Fibroblast of the aortic adventitia (primary cell): ENCODE measurements around the gene LRRC17. TPM values are rescaled to one million over a fixed set of nuclear protein-coding genes. Genes with fewer than 3 reads are reported as not detected.
"Not testable (repeated sequence)": the region's sequence is repeated elsewhere in the genome, so short reads cannot be mapped to it uniquely, and the experiment has no call there.

Source experiments
- DNase-seq: peaks from one replicate; pipeline ENCODE4 v3.0.0-alpha.2; 2010; ENCODE audit warnings: low read depth
- H3K4me3 ChIP-seq: 2 replicates; pipeline ENCODE4 v1.5.1; 2011; ENCODE audit warnings: low read depth, mild to moderate bottlenecking, control low read depth, low read length, moderate library complexity
- CTCF ChIP-seq: IDR thresholded peaks from 2 replicates; pipeline ENCODE4 v1.5.1; 2011; ENCODE audit warnings: mild to moderate bottlenecking, low read length, control low read depth, inconsistent platforms; ENCODE audit not compliant: insufficient read depth
- total RNA-seq: library from RNA; depleted of rRNA; stranded (reverse); fragments of >200 nt; gene quantifications from 2 replicates; pipeline ENCODE4 v1.2.3, GENCODE V29; 2012; ENCODE audit warnings: low replicate concordance

Gene LRRC17
- total RNA-seq, 1 donor = 95.6 TPM

GRCh38 chr7:102975854-102976253 is 63.1 kb downstream of the LRRC17 start:
- TF ChIP-seq CTCF = no peak
- no peak for DNase-seq
- H3K4me3 ChIP-seq = no peak overlapping the region

- TF ChIP-seq CTCF = no peak
- DNase-seq = no peak
- no peak overlapping the region for H3K4me3 ChIP-seq
Observed at GRCh38 chr7:102976493-102976892, 63.7 kb downstream of the LRRC17 start.

- H3K4me3 ChIP-seq, DNase-seq: not testable (repeated sequence)
Observed at GRCh38 chr7:102977586-102977985, 64.8 kb downstream of the LRRC17 start.

GRCh38 chr7:102978284-102978683 is 65.5 kb downstream of the LRRC17 start:
- DNase-seq = peak; percentile 92
- TF ChIP-seq CTCF = no peak
- no peak overlapping the region for H3K4me3 ChIP-seq

GRCh38 chr7:102979670-102980069 is 66.9 kb downstream of the LRRC17 start:
- no peak for DNase-seq
- no peak overlapping the region for H3K4me3 ChIP-seq
- TF ChIP-seq CTCF = no peak

GRCh38 chr7:102981451-102981850 is 68.7 kb downstream of the LRRC17 start:
- no peak for TF ChIP-seq CTCF
- no peak for DNase-seq
- H3K4me3 ChIP-seq = no peak overlapping the region

- no peak for DNase-seq
- H3K4me3 ChIP-seq = no peak overlapping the region
- TF ChIP-seq CTCF = no peak
Observed at GRCh38 chr7:102982235-102982634, 69.4 kb downstream of the LRRC17 start.
